GM12878 (cell line): ENCODE measurements around the gene FGD4.

ENCODE experiments used
- CEBPB ChIP-seq, 2 experiments: fragments of 150-350 bp in 1 of 2; IDR thresholded peaks; 2 replicates each; pipeline ENCODE4 v1.6.1; 2012 to 2014; ENCODE audit warnings: low read depth in 2 of 2, low read length in 2 of 2, borderline replicate concordance in 1 of 2, inconsistent platforms in 1 of 2
- CHD4 ChIP-seq: fragments of 200-600 bp; sonication (generic); IDR thresholded peaks from 2 replicates; pipeline ENCODE4 v1.6.1; 2016; ENCODE audit warnings: mild to moderate bottlenecking
- PAX5 ChIP-seq: IDR thresholded peaks from 2 replicates; pipeline ENCODE4 v1.6.1; 2011; ENCODE audit warnings: low read depth, low read length, borderline replicate concordance
- POLR2A ChIP-seq: IDR thresholded peaks from 2 replicates; pipeline ENCODE4 v1.6.1; 2011; ENCODE audit warnings: low read depth, mild to moderate bottlenecking, low read length
- SMAD1 ChIP-seq: fragments of 450-650 bp; IDR thresholded peaks from 2 replicates; pipeline ENCODE4 v1.6.1; 2018; ENCODE audit warnings: mild to moderate bottlenecking, low read depth; ENCODE audit not compliant: partially characterized antibody
- SP1 ChIP-seq: IDR thresholded peaks from one replicate; pipeline ENCODE4 v1.6.1; 2011; ENCODE audit warnings: low read depth, low read length
- TCF12 ChIP-seq: IDR thresholded peaks from 2 replicates; pipeline ENCODE4 v1.6.1; 2011; ENCODE audit warnings: low read depth, mild to moderate bottlenecking, low read length
- TF ChIP-seq, protein P1 (sequence below): IDR thresholded peaks from 2 replicates; pipeline ENCODE4 v1.6.1; 2012; ENCODE audit warnings: mild to moderate bottlenecking, low read depth, low read length
- TF ChIP-seq, protein P2 (sequence below): fragments of 450-650 bp; formaldehyde crosslinking; IDR thresholded peaks from 2 replicates; pipeline ENCODE4 v1.4.0; 2022; ENCODE audit warnings: mild to moderate bottlenecking, moderate library complexity

DNA sequence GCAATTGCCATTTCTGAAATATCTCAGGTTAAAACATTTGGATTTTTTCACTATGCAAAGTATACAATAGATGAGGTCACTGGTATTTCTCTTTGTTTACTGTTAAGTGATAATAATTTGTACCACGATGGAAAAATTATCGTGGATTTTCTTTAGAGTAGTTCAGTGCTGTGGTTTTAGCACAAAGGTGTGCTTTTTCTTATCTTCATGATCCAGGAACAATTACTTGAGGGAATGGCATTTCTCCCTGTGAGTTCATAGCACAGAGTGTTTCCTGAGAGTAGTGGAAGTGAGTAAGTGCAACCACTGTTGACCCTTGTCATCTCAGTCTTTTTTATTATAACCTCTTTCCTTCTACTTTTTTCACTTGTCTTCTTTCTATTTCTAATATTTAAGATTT is 86.8 kb downstream of the FGD4 start:
- no peak for TF ChIP-seq POLR2A
- TF ChIP-seq SP1, result no peak
- no peak for TF ChIP-seq SMAD1
- TF ChIP-seq, protein P1, sequence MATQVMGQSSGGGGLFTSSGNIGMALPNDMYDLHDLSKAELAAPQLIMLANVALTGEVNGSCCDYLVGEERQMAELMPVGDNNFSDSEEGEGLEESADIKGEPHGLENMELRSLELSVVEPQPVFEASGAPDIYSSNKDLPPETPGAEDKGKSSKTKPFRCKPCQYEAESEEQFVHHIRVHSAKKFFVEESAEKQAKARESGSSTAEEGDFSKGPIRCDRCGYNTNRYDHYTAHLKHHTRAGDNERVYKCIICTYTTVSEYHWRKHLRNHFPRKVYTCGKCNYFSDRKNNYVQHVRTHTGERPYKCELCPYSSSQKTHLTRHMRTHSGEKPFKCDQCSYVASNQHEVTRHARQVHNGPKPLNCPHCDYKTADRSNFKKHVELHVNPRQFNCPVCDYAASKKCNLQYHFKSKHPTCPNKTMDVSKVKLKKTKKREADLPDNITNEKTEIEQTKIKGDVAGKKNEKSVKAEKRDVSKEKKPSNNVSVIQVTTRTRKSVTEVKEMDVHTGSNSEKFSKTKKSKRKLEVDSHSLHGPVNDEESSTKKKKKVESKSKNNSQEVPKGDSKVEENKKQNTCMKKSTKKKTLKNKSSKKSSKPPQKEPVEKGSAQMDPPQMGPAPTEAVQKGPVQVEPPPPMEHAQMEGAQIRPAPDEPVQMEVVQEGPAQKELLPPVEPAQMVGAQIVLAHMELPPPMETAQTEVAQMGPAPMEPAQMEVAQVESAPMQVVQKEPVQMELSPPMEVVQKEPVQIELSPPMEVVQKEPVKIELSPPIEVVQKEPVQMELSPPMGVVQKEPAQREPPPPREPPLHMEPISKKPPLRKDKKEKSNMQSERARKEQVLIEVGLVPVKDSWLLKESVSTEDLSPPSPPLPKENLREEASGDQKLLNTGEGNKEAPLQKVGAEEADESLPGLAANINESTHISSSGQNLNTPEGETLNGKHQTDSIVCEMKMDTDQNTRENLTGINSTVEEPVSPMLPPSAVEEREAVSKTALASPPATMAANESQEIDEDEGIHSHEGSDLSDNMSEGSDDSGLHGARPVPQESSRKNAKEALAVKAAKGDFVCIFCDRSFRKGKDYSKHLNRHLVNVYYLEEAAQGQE, result no peak
- TF ChIP-seq, protein P2, sequence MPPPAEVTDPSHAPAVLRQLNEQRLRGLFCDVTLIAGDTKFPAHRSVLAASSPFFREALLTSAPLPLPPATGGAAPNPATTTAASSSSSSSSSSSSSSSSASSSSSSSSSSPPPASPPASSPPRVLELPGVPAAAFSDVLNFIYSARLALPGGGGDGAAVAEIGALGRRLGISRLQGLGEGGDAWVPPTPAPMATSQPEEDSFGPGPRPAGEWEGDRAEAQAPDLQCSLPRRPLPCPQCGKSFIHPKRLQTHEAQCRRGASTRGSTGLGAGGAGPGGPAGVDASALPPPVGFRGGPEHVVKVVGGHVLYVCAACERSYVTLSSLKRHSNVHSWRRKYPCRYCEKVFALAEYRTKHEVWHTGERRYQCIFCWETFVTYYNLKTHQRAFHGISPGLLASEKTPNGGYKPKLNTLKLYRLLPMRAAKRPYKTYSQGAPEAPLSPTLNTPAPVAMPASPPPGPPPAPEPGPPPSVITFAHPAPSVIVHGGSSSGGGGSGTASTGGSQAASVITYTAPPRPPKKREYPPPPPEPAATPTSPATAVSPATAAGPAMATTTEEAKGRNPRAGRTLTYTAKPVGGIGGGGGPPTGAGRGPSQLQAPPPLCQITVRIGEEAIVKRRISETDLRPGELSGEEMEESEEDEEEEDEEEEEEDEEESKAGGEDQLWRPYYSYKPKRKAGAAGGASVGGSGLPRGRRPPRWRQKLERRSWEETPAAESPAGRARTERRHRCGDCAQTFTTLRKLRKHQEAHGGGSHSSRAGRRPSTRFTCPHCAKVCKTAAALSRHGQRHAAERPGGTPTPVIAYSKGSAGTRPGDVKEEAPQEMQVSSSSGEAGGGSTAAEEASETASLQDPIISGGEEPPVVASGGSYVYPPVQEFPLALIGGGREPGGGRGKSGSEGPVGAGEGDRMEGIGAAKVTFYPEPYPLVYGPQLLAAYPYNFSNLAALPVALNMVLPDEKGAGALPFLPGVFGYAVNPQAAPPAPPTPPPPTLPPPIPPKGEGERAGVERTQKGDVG (CRISPR knock-in tag), result no peak
- no peak for TF ChIP-seq PAX5
- TF ChIP-seq TCF12, result no peak
- no peak for TF ChIP-seq CEBPB (IDR thresholded peaks at IDR 0.05; ENCODE audit: borderline replicate concordance in 1 of 2, low read depth in 2 of 2, low read length in 2 of 2)
- TF ChIP-seq CHD4, result no peak
